Neural crest cell (in vitro differentiated cells): ENCODE measurements around the gene RMDN3. TPM values are rescaled to one million over a fixed set of nuclear protein-coding genes. Genes with fewer than 3 reads are reported as not detected.

Experiments
- DNase-seq: peaks from one replicate; pipeline ENCODE4 v3.0.0; 2021; ENCODE audit warnings: low read depth, mixed read lengths, low spot score
- H3K27ac Mint-ChIP-seq: one replicate; pipeline ENCODE4 v1.8.0; 2021; ENCODE audit warnings: mild to moderate bottlenecking, mixed read lengths; ENCODE audit not compliant: unreplicated experiment
- H3K27me3 Mint-ChIP-seq: 2 replicates; pipeline ENCODE4 v1.8.0; 2021; ENCODE audit warnings: low read depth, mild to moderate bottlenecking, mixed read lengths
- H3K36me3 Mint-ChIP-seq: 2 replicates; pipeline ENCODE4 v1.8.0; 2021; ENCODE audit warnings: low read depth, mild to moderate bottlenecking, mixed read lengths
- H3K4me1 Mint-ChIP-seq: 2 replicates; pipeline ENCODE4 v1.8.0; 2021; ENCODE audit warnings: mixed read lengths
- H3K4me3 Mint-ChIP-seq: one replicate; pipeline ENCODE4 v1.8.0; 2021; ENCODE audit warnings: mild to moderate bottlenecking, mixed read lengths
- H3K9me3 Mint-ChIP-seq: 2 replicates; pipeline ENCODE4 v1.8.0; 2021; ENCODE audit warnings: mixed read lengths
- total RNA-seq: library from RNA; stranded (reverse); gene quantifications from 2 replicates; pipeline ENCODE4 v1.2.1, GENCODE V29; 2021
- TF ChIP-seq, protein P1 (sequence below): fragments of 200-600 bp; sonication (generic); conservative IDR thresholded peaks from 2 replicates; pipeline ENCODE4 v1.5.0; 2021; ENCODE audit warnings: antibody characterized with exemption, mild to moderate bottlenecking

The RMDN3 gene
- total RNA-seq, 1 donor from 2014 or later = 32.2 TPM

DNA sequence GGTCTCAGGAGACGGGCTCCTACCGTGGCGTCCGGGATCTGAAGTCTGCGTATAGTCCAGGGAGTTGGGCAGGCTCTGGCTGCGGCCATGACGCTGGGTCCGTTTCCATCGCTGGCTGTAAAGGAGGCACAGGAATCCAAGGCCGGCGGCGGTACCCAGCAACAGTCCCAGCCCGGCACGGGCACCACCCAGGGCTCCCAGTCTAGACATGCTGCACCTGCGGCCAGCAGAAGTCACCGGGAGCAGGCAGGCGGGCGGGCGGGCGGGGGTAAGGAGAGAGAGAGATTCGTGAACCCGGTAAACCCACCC is 526 bp downstream of the RMDN3 start:
- Mint-ChIP-seq H3K4me1 (peaks cover 26% of the 10 kb centered on the region), H3K9me3 (no peaks in the 10 kb centered on the region), H3K36me3 (peaks cover 2% of the 10 kb centered on the region), H3K4me3 (peak overlapping the region; percentile 93), H3K27ac (no peak overlapping the region), H3K27me3 (no peaks in the 10 kb centered on the region)
- TF ChIP-seq, protein P1, sequence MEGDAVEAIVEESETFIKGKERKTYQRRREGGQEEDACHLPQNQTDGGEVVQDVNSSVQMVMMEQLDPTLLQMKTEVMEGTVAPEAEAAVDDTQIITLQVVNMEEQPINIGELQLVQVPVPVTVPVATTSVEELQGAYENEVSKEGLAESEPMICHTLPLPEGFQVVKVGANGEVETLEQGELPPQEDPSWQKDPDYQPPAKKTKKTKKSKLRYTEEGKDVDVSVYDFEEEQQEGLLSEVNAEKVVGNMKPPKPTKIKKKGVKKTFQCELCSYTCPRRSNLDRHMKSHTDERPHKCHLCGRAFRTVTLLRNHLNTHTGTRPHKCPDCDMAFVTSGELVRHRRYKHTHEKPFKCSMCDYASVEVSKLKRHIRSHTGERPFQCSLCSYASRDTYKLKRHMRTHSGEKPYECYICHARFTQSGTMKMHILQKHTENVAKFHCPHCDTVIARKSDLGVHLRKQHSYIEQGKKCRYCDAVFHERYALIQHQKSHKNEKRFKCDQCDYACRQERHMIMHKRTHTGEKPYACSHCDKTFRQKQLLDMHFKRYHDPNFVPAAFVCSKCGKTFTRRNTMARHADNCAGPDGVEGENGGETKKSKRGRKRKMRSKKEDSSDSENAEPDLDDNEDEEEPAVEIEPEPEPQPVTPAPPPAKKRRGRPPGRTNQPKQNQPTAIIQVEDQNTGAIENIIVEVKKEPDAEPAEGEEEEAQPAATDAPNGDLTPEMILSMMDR = no peak
- DNase-seq = no peak

DNA sequence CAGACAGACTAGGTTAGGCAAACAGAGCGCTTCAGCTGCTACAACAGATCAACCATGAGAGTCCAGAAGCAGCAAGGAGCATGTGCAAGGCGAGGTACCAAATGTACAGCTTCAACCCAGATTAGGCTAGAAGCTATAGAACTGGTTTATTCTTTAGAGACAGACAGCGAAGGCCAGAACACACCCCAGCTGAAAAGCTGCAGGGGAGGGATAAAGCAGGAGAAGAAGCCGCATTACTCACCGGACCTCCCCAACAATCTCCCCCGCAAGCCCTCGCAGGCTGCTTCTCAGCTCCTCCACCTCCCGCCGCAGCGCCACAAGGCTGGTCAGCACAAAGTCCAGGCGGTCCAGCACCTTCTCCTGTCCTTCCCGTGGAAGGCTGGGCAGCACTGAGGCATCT is 3.3 kb downstream of the RMDN3 start:
- DNase-seq = no peak
- H3K27ac Mint-ChIP-seq = no peak overlapping the region
- TF ChIP-seq, protein P1 = no peak
- no peaks in the 10 kb centered on the region for H3K27me3 Mint-ChIP-seq
- H3K4me1 Mint-ChIP-seq = peaks cover 29% of the 10 kb centered on the region
- peaks cover 6% of the 10 kb centered on the region for H3K36me3 Mint-ChIP-seq
- no peaks in the 10 kb centered on the region for H3K9me3 Mint-ChIP-seq
- H3K4me3 Mint-ChIP-seq = peak overlapping the region; percentile 93

DNA sequence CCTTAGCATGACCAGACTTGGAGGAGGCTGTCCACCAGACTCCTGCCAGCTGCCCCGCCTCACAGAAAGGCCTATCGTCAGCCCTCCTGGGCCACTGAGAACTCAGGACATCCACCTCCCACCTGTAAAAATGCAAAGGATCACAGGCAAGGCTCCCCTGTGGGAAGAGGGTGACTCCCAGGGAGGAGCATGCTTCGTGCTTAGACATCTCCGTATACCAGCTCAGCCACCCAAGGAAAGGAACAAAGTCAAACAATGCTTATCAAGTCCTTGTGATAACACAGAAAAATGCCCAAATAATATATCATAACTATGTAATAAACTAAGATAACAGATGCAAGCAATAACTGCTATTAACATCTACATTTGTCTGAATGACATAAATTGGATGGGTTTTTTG is 4.2 kb downstream of the RMDN3 start:
- H3K36me3 Mint-ChIP-seq = peaks cover 6% of the 10 kb centered on the region
- no peaks in the 10 kb centered on the region for H3K9me3 Mint-ChIP-seq
- TF ChIP-seq, protein P1 = no peak
- no peak for DNase-seq
- no peak overlapping the region for H3K4me3 Mint-ChIP-seq
- H3K4me1 Mint-ChIP-seq = peaks cover 29% of the 10 kb centered on the region
- no peak overlapping the region for H3K27ac Mint-ChIP-seq
- no peaks in the 10 kb centered on the region for H3K27me3 Mint-ChIP-seq

DNA sequence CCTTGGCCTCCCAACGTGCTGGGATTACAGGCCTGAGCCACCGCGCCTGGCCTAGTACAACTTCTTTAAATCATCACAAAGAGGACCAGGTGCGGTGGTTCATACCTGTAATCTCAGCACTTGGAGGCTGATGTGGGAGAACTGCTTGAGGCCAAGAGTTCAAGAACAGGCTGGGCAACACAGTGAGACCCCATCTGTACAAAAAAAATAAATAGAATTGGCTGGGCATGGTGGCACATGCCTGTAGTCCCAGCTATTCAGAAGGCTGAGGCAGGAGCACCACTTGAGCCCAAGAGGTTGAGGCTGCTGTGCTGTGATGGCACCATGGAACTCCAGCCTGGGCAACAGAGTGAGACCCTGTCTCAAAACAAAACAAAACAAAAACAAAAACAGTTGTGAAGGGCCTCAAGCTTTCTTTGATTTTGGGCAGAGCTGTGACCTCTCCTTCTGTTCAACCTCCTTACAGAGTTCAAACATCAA is 5.9 kb downstream of the RMDN3 start:
- no peak overlapping the region for H3K4me3 Mint-ChIP-seq
- H3K27ac Mint-ChIP-seq = no peak overlapping the region
- H3K9me3 Mint-ChIP-seq = no peaks in the 10 kb centered on the region
- DNase-seq = no peak
- peaks cover 29% of the 10 kb centered on the region for H3K4me1 Mint-ChIP-seq
- TF ChIP-seq, protein P1 = no peak
- peaks cover 6% of the 10 kb centered on the region for H3K36me3 Mint-ChIP-seq
- no peaks in the 10 kb centered on the region for H3K27me3 Mint-ChIP-seq

DNA sequence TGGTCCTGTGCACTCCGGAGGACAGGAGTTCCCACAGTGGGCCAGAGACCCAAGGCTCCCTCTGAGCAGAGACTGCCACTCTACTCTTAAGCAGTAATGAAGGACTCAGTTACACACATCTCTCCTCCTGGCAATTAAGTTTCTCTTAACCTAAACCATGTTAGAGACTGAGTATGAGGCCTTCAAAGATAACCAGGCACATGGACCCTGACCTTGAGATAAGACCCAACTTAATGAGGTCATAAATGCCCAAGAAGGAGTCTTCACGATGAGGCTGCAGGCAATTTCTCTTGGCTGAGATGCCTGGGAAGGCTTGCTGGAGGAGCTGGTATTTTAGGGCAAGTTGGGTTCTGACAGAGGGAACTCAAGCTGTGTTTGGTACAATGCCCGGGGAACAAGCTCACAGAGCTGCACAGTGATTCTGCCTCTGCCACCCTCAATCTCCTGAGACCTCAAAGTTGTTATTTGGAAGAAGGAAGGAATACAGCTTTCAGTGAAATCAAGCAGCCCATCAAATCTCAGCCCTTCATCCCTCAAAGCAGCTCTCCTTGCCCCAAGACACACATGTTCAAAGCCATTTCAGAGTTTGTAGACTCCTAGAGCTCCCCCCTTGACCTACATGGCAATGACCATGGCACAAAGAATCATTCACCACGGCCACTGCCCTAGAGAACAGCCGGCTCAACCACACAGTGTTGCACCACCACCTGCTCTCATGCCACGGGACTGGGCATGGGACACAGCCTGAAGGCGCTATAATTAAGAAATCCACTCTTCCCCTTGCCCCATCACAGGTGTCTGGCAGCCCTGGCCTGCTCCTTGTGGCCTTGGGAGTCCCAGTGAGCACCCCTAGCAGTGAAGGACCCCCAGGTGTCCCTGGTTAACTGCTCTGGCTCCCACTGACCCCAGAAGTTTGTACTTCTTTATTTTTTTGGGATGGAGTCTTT is 7.1 kb downstream of the RMDN3 start:
- no peak overlapping the region for H3K4me3 Mint-ChIP-seq
- H3K36me3 Mint-ChIP-seq = peaks cover 6% of the 10 kb centered on the region
- H3K9me3 Mint-ChIP-seq = no peaks in the 10 kb centered on the region
- TF ChIP-seq, protein P1 = no peak
- H3K27me3 Mint-ChIP-seq = no peaks in the 10 kb centered on the region
- DNase-seq = no peak
- no peak overlapping the region for H3K27ac Mint-ChIP-seq
- peaks cover 28% of the 10 kb centered on the region for H3K4me1 Mint-ChIP-seq
